ENCODE measurements around the gene GPR171. TPM values are rescaled to one million over a fixed set of nuclear protein-coding genes. Genes with fewer than 3 reads are reported as not detected.
"Not testable (repeated sequence)": the region's sequence is repeated elsewhere in the genome, so short reads cannot be mapped to it uniquely, and the experiment has no call there.

GPR171 gene, protein sequence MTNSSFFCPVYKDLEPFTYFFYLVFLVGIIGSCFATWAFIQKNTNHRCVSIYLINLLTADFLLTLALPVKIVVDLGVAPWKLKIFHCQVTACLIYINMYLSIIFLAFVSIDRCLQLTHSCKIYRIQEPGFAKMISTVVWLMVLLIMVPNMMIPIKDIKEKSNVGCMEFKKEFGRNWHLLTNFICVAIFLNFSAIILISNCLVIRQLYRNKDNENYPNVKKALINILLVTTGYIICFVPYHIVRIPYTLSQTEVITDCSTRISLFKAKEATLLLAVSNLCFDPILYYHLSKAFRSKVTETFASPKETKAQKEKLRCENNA
- not detected in 2 replicates for total RNA-seq (2014; rRNA removed; shearing (Covaris generic))

DNA sequence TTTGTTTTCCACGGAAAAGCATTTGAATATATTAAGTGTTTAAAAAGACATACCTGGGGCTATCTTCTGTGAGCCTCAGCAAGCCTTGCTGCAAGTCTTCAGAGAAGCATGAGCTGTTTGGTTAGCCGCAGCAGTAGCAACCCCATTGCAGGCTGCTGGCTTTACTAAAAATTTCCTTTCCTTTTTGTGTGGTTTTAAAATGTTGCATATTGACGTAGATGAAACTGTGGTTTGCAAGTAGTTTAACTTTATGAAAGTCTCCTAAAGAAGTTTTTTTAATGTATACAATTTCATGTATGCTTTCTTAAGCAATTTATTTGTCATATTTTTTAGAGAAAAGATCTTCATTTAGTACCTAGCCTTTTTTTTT lies at the start of gene GPR171:
Gene GPR171 (minus strand): TSS at position 166 of the 370 bp plus-strand sequence. CDS start 3,830 bp downstream, outside the sequence.
- DNase-seq (ENCODE audit: low spot score), result no peak

DNA sequence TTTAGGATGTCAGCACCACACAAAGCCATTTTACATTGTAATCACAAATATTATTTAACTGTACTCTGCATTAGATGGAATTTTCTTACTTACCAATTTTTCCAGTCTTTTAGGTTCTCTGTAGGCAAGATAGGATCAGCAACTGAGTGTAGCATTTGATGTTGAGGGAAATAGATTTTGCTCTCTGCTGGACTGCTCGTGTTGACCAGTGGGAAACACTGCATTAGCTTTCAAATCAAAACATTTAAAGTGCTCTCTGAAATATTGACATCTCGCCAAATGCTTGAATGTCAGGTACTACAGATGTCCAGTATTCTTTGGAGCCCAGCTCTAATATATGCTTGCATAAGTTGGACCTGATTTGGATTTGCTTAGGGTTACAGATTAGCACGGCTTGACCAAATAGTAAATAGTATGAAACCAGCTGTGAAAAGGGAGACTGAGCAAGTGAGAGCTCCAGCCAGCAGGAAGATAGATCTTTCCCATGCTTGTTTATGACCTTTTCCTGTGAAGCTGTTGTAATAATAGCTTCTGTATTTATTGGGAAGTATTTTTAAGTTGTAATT lies 45.8 kb upstream of the GPR171 start:
- no peak for DNase-seq (ENCODE audit: low spot score)

DNA sequence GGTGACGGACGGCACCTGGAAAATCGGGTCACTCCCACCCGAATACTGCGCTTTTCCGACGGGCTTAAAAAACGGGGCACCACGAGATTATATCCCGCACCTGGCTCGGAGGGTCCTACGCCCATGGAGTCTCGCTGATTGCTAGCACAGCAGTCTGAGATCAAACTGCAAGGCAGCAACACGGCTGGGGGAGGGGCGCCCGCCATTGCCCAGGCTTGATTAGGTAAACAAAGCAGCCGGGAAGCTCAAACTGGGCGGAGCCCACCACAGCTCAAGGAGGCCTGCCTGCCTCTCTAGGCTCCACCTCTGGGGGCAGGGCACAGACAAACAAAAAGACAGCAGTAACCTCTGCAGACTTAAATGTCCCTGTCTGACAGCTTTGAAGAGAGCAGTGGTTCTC lies 39.0 kb upstream of the GPR171 start:
- DNase-seq (ENCODE audit: low spot score), result not testable (repeated sequence)

DNA sequence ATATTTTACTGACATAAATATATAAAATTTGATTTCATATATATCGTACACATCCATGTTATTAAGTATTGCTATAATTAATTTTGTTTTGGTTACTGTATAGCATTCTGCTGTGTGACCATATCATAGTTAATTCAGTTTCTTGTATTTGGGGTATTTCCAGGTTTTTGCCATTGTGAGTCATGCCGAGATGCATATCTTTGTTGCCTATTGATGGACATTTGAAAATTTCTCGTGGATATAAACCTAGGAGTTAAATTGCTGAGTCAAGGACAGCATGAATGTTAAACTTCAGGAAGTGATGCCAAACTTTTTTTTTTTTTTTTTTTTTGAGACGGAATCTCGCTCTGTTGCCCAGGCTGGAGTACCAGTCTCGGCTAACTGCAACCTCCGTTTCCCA lies 33.7 kb upstream of the GPR171 start:
- peak; percentile 38 for DNase-seq (ENCODE audit: low spot score)

DNA sequence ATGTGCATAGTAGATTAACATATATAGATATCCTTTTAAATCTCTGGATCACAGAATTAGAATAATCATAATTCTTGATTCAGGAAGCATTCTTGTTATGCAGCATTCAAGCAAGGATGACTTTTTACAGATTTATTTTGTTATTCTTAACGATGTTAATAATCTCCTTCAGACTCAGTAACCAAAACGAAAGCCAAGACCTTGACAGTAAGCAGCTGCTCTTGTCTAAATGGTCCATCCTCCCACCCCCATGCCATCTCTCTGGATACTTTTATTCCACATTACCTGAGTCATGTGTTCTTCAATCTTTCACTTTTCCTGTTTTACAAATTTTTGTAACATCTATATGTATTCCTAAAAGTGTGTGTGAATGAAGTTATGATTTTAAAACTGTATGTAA lies 33.3 kb upstream of the GPR171 start:
- DNase-seq (ENCODE audit: low spot score), result no peak

DNA sequence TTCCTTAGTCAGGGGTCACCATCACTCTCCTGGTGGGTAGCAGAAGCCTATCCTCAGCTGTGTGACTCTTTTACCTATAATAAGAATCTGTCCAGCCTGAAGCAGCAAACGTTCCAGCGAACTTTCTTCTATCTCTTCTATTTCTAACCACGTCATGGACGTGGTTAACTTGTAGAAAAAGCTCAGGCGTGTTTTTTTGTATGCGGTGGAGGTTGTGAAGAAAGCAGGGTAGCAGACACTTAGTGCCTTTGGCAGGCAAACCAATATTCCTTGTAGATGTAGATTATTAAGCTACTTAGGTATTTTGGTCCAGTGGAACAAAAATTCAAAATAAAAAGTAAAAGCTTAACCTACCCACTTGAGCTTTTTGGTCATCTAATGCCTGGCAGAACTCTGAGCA lies 31.8 kb upstream of the GPR171 start:
- no peak for DNase-seq (ENCODE audit: low spot score)

DNA sequence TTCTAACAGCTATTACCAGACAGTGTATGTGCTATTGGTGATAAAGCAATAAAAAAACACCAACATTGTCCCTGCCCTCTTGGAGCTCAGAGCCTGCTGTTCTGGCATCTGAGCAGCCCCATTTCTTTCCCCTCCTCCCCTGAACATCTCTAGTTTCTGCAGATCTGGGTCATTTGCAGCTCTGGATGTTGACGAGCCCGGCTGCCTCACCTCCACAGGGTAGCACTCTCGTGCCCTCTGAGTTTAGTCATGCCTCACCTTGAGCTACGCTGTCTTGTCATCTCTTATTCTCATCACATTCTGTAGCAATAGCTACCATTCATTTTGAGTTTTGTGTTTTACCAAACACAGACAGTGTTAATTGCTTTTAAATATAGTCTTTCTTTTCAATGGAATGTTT lies 30.0 kb upstream of the GPR171 start:
- no peak for DNase-seq (ENCODE audit: low spot score)

DNA sequence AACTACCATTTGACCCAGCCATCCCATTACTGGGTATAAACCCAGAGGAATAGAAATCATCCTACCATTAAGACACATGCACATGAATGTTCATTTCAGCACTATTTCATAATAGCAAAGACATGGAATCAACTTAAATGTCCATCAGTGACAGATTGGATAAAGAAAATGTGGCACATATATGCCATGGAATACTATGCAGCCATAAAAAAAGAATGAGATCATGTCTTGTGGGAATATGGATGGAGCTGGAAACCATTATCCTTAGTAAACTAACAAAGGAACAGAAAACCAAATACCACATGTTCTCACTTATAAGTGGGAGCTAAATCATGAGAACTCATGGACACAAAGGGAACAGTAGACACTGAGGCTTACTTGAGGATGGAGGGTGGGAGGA lies 29.4 kb upstream of the GPR171 start:
- not testable (repeated sequence) for DNase-seq (ENCODE audit: low spot score)

DNA sequence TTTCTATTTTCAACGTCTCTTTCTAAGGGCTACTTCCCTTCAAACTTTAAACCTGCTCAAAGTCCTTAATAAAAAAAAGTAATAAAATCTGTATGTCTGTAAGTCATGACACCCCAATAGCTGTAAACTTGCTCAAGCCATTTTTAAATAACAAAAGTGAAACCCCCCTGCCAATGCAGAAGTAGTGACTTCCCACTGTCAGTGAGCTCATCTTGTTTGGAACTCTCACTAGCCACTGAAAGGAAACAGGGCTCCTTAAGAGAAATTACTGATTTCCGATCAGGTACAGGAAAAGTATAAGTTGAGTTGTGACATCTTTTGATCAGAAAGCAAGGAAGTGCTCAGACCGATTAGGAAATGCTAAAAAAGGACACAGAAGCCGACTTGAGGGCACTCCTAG lies 27.6 kb upstream of the GPR171 start:
- DNase-seq (ENCODE audit: low spot score), result no peak

DNA sequence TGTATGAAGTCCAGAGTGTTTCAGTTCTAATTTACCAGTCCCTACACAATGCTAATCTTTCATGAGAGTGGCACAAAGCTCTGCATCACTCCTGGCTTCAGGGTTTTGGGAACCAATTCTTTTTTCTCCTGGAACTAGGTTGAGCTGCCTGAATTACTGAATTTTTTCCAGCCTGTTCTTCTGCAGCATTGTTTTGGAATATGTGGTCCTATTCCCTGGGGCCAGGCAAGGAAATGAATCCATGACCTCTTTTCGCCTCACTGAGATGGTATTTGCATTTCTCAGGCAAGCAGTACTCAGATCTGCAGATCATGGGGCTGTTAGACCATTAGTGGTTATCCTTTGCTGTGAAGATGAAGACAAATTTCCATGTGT lies 25.6 kb upstream of the GPR171 start:
- peak; percentile 24 for DNase-seq (ENCODE audit: low spot score)

DNA sequence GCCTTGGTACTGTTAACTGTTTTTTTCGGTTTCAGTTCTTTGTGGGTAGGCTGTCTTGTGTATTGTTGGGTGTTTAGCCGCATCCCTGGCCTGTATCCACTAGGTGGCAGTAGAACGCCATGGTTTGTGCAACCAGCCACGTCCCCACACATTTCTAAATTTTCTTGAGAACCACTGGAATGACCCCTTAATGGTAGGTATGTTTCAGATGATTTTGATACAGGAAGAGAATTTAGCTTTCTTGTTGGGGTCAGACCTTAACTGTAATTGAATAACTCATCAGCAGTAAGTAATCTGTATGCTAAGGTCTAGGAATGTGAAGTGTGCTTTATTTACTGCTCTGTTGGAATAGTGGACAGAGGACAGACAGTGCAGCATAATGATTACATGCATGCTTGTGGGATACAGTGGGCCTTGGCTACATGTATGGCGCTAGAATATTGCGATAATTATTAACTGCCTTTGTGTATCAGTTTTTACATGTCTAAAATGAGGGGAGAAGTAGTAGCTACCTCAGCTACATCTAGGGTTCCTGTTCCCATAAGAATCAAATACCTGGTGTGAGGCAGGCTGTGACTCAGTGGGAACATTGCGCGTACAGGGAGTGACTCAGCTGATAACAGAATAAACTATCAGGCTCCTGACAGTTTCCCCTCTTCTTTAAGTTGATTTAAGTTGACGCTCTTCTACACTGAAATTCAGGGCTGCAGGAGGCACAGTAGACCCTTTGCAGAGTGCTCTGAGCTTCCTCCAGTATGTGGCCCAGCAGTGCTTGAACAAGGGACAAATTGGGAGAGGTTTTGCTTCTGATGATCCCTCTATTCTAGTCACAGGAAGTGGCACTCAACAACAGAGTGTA lies 25.0 kb upstream of the GPR171 start:
- peak; percentile 87 for DNase-seq (ENCODE audit: low spot score)

DNA sequence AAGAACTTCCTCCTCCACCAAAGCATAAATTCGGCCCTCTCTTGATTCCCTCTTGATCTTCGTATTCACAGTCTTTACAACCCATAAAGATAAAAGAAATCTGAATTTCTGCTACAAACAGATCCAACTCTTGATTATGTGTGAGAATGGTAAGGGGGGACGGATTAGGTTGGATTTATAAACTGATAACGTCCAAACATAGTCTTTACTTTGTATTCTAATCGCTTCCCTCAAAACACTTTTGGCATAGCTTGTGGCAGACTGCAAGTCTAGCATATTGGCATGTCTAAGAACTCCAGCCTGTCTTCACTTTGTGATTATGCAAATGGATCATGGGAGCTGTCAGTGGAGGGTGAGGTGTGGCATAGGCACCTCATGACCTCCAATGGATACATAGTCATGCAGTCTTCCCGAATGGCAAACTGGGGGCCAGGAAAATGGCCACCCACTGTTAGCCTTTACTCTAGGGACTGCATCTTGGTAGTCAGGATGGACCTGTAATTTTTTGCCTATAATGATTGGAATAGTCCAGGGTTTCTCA lies 24.3 kb upstream of the GPR171 start:
- DNase-seq (ENCODE audit: low spot score), result no peak

DNA sequence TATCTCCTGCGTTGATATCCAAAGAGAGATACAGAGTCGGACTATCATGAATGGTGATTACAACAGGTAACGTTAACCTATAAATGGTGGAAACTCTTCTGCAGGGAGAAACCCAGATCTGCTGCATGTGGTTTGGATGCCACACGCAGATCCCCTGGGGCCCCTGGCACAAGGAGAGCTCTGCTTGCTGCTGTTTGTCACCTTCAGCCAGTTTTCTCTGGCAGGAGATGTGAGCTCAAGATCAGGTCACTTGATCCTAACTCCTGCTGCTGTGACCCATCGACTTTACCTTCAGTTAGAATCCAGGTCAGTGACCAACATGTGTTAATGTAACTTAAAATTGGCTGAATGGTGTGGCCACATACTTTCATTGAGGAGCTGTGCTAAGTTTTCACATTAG lies 23.8 kb upstream of the GPR171 start:
- DNase-seq (ENCODE audit: low spot score), result no peak

DNA sequence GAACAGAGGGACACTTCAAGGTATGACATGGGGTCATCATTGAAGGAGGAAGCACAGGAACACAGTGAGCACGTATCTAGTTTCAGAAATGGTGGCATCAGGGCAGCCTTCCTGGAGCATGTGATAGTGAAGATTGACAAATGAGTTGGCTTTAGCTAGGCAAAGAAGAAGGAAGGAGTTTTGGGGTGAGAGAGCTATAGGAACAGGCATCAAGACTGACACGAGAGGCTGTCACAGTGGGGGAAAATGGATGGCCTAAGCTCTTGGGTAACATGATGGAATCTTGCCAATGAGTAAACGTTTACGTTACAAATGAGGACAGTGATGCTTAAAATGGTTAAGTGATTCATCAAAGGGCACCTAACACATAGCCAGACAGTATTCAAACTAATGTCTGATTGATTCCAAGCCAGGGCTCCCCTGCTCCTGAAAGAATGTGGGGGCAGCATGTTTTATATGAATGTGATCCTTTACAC lies 23.1 kb upstream of the GPR171 start:
- DNase-seq (ENCODE audit: low spot score), result peak; percentile 67

DNA sequence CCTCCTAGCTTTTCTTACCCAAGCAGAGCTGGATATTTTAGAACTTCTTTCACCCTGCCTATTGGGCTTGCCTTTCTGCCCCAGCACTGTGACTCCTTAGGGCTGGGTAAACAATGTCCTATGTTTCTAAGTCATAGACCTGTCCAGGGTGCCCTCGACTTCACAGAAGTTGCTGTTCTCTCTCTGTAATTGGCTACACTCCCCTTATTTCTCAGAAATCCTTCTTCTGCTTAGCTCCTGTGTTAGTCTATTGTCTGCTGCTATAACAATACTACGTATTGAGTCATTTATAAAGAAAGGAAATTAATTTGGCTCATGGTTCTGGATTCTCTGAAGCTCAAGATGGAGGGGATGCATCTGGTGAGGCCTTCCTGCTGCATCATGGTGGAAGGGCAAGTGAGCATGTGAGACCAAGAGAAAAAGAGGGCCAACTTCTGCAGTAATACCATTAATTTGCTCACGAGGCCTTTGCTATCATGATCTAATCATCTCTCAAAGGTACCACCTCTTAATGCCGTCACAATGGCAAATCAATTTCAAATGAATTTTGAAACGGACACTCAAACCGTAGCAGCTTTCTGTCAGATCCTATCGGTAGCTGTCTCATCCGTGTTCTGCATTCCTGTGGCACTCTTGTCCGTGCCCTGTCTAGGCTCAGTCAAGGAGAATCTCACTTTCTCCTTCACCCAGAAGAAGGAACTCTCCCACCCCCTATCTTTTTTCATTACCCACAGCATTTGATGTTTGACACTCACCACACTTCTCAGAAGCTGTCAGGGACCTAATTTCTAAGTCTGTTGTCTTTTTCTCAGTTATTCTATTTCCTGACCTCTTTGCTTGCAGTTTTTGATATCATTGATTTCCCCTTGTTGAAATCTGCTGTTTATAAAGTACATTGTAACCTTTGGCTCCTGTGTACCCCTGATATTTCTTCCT lies 22.3 kb upstream of the GPR171 start:
- no peak for DNase-seq (ENCODE audit: low spot score)

DNA sequence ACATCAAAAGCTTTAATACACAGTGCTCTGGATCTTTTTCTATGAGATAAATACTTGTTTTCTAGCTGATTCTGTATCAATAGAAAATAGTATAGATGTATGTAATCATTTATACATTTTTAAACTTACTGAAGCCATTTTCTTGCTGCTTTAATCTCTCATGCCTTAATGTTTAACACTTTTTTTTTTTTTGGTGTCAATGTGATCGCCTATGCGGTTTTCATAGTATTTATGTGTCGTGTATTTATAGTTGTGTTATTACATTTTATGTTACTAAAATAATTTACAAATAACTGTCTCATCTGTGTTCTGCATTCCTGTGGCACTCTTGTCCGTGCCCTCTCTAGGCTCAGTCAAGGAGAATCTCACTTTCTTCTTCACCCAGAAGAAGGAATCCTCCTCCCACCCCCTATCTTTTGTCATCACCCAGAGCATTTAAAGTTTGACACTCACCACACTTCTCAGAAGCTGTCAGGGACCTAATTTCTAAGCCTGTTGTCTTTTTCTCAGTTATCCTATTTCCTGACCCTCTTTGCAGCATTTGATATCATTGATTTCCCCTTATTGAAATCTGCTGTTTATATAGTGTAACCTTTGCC lies 21.4 kb upstream of the GPR171 start:
- DNase-seq (ENCODE audit: low spot score), result no peak

DNA sequence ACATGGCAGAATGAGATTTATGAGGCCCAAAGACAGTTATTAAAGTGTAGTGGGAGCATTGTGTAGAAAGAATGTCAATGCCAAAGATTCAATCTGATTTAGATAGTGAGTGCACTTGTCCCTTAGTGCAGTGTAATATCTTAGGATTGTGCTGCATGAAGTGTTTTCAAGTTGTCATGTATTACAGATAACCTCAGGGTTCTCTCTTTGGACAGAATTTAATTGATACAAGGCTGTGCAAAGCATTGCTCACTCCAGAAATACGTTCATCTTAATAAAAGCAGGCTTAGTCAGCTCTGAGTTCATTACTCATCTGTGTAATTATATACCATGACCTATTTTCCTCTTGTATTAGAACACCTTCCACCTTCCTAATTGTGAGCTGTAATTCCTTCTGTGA lies 16.0 kb upstream of the GPR171 start:
- peak; percentile 70 for DNase-seq (ENCODE audit: low spot score)

DNA sequence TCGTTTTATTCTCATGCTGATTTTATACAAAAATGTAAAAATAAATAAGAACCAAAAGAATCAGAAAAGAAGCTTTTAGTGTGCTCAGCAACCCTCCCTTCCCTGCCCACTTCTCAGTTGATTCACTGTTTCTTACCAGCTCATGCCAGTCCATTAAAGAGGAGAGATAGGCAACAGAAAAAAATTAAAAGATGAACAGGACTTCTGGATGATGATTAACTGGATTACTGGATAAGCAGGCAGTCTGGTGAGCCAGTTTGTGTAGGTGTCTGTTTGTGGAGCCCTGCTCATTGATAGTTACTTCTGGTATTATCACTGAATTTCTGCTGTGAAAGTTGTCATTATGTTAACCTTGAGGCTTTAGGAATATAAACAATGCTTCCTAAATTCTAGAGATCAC lies 15.1 kb upstream of the GPR171 start:
- no peak for DNase-seq (ENCODE audit: low spot score)

DNA sequence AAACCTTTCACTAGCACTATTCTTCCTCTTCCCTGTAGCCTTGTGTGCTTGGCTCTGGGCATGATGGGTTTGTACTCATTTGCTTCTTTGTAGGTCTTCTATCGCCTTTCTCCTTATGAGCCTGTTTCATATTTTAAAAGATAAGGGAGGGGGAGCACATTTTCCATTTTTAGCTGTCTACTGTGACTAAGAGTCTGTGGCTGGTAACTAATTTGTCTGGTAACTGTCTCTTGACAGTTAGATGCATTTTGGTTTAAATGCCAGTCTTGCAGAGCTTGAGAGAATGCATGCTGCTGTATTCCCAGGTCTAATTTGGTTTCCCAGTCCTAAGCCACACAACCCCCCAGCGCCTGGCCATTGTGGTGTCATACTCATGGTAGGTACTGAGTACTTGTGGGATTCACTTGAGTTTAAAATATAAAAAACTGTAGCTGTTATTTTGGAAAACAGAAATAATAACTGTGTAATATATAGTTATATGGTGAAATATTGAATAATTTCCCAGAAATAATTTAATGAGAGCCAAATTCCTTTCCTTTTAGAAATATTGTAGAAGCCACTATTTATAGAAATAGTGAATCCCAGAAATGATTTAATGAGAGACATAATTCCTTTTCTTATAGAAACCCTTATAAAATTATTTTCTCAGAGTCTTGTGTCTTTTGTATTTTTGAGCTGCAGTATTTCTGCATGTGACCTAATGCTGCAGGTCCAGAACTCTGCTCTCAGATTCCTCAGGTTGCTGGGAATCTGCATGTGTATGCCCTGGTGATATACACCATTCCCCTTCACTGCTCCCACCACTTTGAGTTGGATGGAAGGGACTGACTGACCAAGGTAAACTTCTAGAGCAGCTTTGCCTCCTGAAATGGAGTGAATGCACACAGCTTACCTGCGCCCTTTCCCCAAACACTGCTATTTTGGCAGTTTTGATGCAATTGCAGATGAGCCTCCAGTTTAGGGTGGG lies 13.9 kb upstream of the GPR171 start:
- DNase-seq (ENCODE audit: low spot score), result peak; percentile 76

DNA sequence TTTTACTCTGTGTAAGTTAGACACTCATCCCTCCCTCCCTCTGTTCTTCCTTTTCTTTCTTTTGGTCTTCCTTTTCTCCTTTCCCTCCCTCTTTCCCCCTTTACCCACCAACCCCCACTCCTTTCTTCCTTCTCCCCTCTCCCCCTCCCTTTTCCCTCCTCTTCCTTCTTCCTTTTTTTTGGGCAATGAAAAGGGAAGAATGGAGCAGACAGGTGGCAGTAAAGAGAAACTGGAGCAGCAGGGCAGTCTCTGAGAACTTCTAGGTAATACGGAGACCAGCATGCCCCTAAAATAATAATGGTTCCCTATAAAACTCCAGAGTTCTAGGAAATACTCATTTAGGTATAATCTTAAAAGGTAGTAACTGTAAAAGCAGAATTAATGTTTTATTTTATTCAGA lies 11.4 kb upstream of the GPR171 start:
- no peak for DNase-seq (ENCODE audit: low spot score)
